Suprapubic skin (tissue), 4 donors: Measurements from ENCODE around the gene SIGLECL1.

Experiments used
- EP300 ChIP-seq: sonication (generic); formaldehyde crosslinking; IDR thresholded peaks from one replicate; pipeline ENCODE4 v1.6.1; 2017; ENCODE audit warnings: antibody characterized with exemption
- POLR2A ChIP-seq, 2 donors: fragments of 450-650 bp; IDR thresholded peaks; one replicate each; pipeline ENCODE4 v1.6.1; 2017; ENCODE audit warnings: antibody characterized with exemption in 2 of 2, mild to moderate bottlenecking in 2 of 2, moderate library complexity in 2 of 2
- POLR2AphosphoS5 ChIP-seq, 3 donors: sonication (generic); formaldehyde crosslinking; IDR thresholded peaks; one replicate each; pipeline ENCODE4 v1.6.1; 2017; ENCODE audit warnings: antibody characterized with exemption in 3 of 3
- TF ChIP-seq, protein P1 (sequence below), 2 donors: fragments of 200-600 bp in 1 of 2; fragments of 450-650 bp in 1 of 2; sonication (generic) in 1 of 2; IDR thresholded peaks; one replicate each; pipeline ENCODE4 v1.5.1; 2016 to 2019; ENCODE audit warnings: antibody characterized with exemption in 2 of 2, mild to moderate bottlenecking in 1 of 2, moderate library complexity in 1 of 2

DNA sequence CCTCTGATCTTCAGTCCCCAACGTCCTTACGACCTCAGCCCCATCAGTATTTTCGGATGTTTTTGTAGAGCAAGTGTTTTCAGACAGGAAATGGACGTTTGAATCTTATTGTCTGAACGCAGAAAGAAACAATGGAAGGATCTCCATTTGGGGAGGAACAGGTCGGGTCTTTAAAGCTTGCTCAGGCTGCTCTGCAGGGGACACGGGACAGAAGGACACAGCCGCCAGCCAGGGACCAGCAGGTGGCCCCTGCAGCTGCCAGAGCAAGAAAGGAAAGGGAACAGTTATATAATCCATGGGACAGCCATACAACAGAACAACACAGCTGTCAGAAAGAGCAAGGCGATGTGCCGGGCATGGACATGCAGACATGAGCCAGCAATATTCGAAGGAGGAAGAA is 42.1 kb downstream of the SIGLECL1 start:
- TF ChIP-seq, protein P1, sequence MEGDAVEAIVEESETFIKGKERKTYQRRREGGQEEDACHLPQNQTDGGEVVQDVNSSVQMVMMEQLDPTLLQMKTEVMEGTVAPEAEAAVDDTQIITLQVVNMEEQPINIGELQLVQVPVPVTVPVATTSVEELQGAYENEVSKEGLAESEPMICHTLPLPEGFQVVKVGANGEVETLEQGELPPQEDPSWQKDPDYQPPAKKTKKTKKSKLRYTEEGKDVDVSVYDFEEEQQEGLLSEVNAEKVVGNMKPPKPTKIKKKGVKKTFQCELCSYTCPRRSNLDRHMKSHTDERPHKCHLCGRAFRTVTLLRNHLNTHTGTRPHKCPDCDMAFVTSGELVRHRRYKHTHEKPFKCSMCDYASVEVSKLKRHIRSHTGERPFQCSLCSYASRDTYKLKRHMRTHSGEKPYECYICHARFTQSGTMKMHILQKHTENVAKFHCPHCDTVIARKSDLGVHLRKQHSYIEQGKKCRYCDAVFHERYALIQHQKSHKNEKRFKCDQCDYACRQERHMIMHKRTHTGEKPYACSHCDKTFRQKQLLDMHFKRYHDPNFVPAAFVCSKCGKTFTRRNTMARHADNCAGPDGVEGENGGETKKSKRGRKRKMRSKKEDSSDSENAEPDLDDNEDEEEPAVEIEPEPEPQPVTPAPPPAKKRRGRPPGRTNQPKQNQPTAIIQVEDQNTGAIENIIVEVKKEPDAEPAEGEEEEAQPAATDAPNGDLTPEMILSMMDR (IDR thresholded peaks at IDR 0.05), result no peak
- no peak for TF ChIP-seq POLR2AphosphoS5 (IDR thresholded peaks at IDR 0.05)
- TF ChIP-seq POLR2A (IDR thresholded peaks at IDR 0.05), result no peak
- no peak for TF ChIP-seq EP300
